Astrocyte (in vitro differentiated cells and primary cell): ENCODE measurements around the gene CUTA.

Source experiments
- EZH2 ChIP-seq: IDR thresholded peaks from 2 replicates; pipeline ENCODE4 v1.6.1; 2012; ENCODE audit warnings: mild to moderate bottlenecking, low read length, inconsistent platforms; ENCODE audit not compliant: insufficient read depth
- TF ChIP-seq, protein P1 (sequence below): IDR thresholded peaks from 2 replicates; pipeline ENCODE4 v1.5.1; 2011; ENCODE audit warnings: low read depth, mild to moderate bottlenecking, inconsistent platforms, low read length, moderate library complexity; ENCODE audit not compliant: insufficient read depth

DNA sequence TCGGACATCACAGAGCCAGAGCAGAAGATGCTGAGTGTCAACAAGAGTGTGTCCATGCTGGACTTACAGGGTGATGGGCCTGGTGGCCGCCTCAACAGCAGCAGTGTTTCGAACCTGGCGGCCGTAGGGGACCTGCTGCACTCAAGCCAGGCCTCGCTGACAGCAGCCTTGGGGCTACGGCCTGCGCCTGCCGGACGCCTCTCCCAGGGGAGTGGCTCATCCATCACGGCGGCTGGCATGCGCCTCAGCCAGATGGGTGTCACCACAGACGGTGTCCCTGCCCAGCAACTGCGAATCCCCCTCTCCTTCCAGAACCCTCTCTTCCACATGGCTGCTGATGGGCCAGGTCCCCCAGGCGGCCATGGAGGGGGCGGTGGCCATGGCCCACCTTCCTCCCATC is 25.1 kb upstream of the CUTA start:
- TF ChIP-seq, protein P1, sequence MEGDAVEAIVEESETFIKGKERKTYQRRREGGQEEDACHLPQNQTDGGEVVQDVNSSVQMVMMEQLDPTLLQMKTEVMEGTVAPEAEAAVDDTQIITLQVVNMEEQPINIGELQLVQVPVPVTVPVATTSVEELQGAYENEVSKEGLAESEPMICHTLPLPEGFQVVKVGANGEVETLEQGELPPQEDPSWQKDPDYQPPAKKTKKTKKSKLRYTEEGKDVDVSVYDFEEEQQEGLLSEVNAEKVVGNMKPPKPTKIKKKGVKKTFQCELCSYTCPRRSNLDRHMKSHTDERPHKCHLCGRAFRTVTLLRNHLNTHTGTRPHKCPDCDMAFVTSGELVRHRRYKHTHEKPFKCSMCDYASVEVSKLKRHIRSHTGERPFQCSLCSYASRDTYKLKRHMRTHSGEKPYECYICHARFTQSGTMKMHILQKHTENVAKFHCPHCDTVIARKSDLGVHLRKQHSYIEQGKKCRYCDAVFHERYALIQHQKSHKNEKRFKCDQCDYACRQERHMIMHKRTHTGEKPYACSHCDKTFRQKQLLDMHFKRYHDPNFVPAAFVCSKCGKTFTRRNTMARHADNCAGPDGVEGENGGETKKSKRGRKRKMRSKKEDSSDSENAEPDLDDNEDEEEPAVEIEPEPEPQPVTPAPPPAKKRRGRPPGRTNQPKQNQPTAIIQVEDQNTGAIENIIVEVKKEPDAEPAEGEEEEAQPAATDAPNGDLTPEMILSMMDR, result no peak
- TF ChIP-seq EZH2, result no peak
